H1 (cell line): Measurements from ENCODE around the gene TIMP1. TPM values are rescaled to one million over a fixed set of nuclear protein-coding genes. Genes with fewer than 3 reads are reported as not detected.

Experiments
- CTCF ChIA-PET: fragments of 300-600 bp; sonication (Branson Sonifier 250); formaldehyde crosslinking; loops from one replicate; lab custom pipeline; 2021; ENCODE audit not compliant: partially characterized antibody; lab: Charles Lee
- POLR2A ChIA-PET: fragments of 300-600 bp; sonication (Branson Sonifier 250); formaldehyde crosslinking; loops from one replicate; lab custom pipeline; 2021; ENCODE audit warnings: inconsistent platforms; ENCODE audit not compliant: partially characterized antibody; lab: Charles Lee
- DNase-seq, 2 experiments: peaks; one replicate each; pipeline versions ENCODE4 v3.0.0 to v3.0.0-alpha.2; 2010 to 2022; ENCODE audit warnings: low spot score in 2 of 2, low read depth in 1 of 2, mixed read lengths in 1 of 2
- FAIRE-seq: peaks from 2 replicates; lab custom pipeline; 2011; peaks lifted over from hg19 to GRCh38; lab: Jason Lieb, UNC
- H2AFZ ChIP-seq: 2 replicates; pipeline ENCODE4 v1.8.1; 2012; ENCODE audit warnings: low read length, inconsistent platforms
- H2AK5ac ChIP-seq: 2 replicates; pipeline ENCODE4 v1.6.1; 2013; ENCODE audit warnings: low read depth, low read length
- H2BK120ac ChIP-seq: replicated peaks from 2 replicates; pipeline ENCODE3; 2013; ENCODE audit warnings: low read depth, low read length, inconsistent platforms
- H2BK12ac ChIP-seq: 2 replicates; pipeline ENCODE4 v1.6.1; 2013; ENCODE audit warnings: low read depth, low read length
- H2BK15ac ChIP-seq: 2 replicates; pipeline ENCODE4 v1.6.1; 2013; ENCODE audit warnings: low read length
- H2BK20ac ChIP-seq: 2 replicates; pipeline ENCODE4 v1.6.1; 2013; ENCODE audit warnings: low read length
- H2BK5ac ChIP-seq: 2 replicates; pipeline ENCODE4 v1.6.1; 2013; ENCODE audit warnings: low read depth, low read length
- H3K14ac ChIP-seq: 2 replicates; pipeline ENCODE4 v1.6.1; 2013; ENCODE audit warnings: inconsistent platforms; ENCODE audit not compliant: insufficient read length
- H3K18ac ChIP-seq: 2 replicates; pipeline ENCODE4 v1.6.1; 2013; ENCODE audit warnings: low read length; ENCODE audit errors: extremely low read depth
- H3K23ac ChIP-seq: 2 replicates; pipeline ENCODE4 v1.6.1; 2013; ENCODE audit warnings: inconsistent platforms; ENCODE audit not compliant: insufficient read length
- H3K23me2 ChIP-seq: 2 replicates; pipeline ENCODE4 v1.6.1; 2013; ENCODE audit warnings: low read depth, low read length
- H3K27ac ChIP-seq: 2 replicates; pipeline ENCODE4 v1.6.1; 2011; ENCODE audit warnings: low read depth, low read length, inconsistent platforms
- H3K27me3 ChIP-seq, 4 experiments: replicated peaks in 1 of 4; 1 replicate in 1 of 4; 2 replicates in 3 of 4; pipeline versions ENCODE4 v1.6.1 to v1.8.1; 2011 to 2013; ENCODE audit warnings: low read length in 3 of 4, mild to moderate bottlenecking in 3 of 4, inconsistent platforms in 2 of 4, mixed read lengths in 2 of 4, moderate library complexity in 1 of 4; ENCODE audit not compliant: control insufficient read depth in 3 of 4, insufficient read depth in 3 of 4; ENCODE audit errors: extremely low read depth in 1 of 4
- H3K36me3 ChIP-seq, 4 experiments: 2 replicates each; pipeline versions ENCODE4 v1.6.1 to v1.8.1; 2011 to 2013; ENCODE audit warnings: mild to moderate bottlenecking in 4 of 4, low read length in 3 of 4, moderate library complexity in 2 of 4, control low read depth in 1 of 4, inconsistent platforms in 1 of 4; ENCODE audit not compliant: insufficient read depth in 4 of 4, control insufficient read depth in 2 of 4
- H3K4ac ChIP-seq: replicated peaks from 2 replicates; pipeline ENCODE3; 2013; ENCODE audit warnings: low read length, low read depth, mixed read lengths, inconsistent platforms; ENCODE audit not compliant: insufficient read length
- H3K4me1 ChIP-seq, 4 experiments: replicated peaks in 1 of 4; 1 replicate in 1 of 4; 2 replicates in 3 of 4; pipeline versions ENCODE4 v1.6.1 to v1.8.1; 2011 to 2013; ENCODE audit warnings: low read length in 3 of 4, inconsistent platforms in 2 of 4, mixed read lengths in 1 of 4; ENCODE audit not compliant: insufficient read depth in 4 of 4, control insufficient read depth in 3 of 4
- H3K4me2 ChIP-seq, 2 experiments: 2 replicates each; pipeline versions ENCODE4 v1.6.1 to v1.8.1; 2011 to 2013; ENCODE audit warnings: low read depth in 2 of 2, low read length in 2 of 2, control low read depth in 1 of 2, inconsistent platforms in 1 of 2, mild to moderate bottlenecking in 1 of 2; ENCODE audit not compliant: insufficient read depth in 1 of 2
- H3K4me3 ChIP-seq, 4 experiments: fragments of 200-600, 300-600 bp in 1 of 4; sonication (generic), shearing (Covaris generic), sonication (Bioruptor Twin) in 1 of 4; 2 replicates each; pipeline versions ENCODE4 v1.5.1 to v1.8.1; 2011 to 2016; ENCODE audit warnings: low read length in 4 of 4, low read depth in 3 of 4, control low read depth in 2 of 4, inconsistent platforms in 2 of 4, mild to moderate bottlenecking in 2 of 4, mixed read lengths in 1 of 4, moderate library complexity in 1 of 4; ENCODE audit not compliant: insufficient read depth in 2 of 4; ENCODE audit errors: extremely low read depth in 1 of 4
- H3K56ac ChIP-seq: replicated peaks from 2 replicates; pipeline ENCODE3; 2013; ENCODE audit warnings: low read depth, mild to moderate bottlenecking, mixed read lengths, low read length, inconsistent platforms; ENCODE audit not compliant: insufficient read length
- H3K79me1 ChIP-seq: 2 replicates; pipeline ENCODE4 v1.6.1; 2013; ENCODE audit warnings: low read depth, low read length, control low read depth
- H3K79me2 ChIP-seq, 2 experiments: 2 replicates each; pipeline versions ENCODE4 v1.6.1 to v1.8.1; 2012 to 2013; ENCODE audit warnings: low read length in 2 of 2, mild to moderate bottlenecking in 2 of 2, inconsistent platforms in 1 of 2; ENCODE audit not compliant: insufficient read depth in 2 of 2, control insufficient read depth in 1 of 2
- H3K9ac ChIP-seq, 4 experiments: replicated peaks in 1 of 4; 1 replicate in 1 of 4; 2 replicates in 3 of 4; pipeline versions ENCODE4 v1.6.1 to v1.8.1; 2011 to 2013; ENCODE audit warnings: low read depth in 3 of 4, low read length in 3 of 4, control low read depth in 2 of 4, mild to moderate bottlenecking in 2 of 4, moderate library complexity in 2 of 4, inconsistent platforms in 1 of 4; ENCODE audit errors: extremely low read depth in 1 of 4
- H3K9me3 ChIP-seq, 2 experiments: 2 replicates each; pipeline versions ENCODE4 v1.6.1 to v1.8.1; 2012 to 2013; ENCODE audit warnings: mild to moderate bottlenecking in 2 of 2, moderate library complexity in 2 of 2, control low read depth in 1 of 2, inconsistent platforms in 1 of 2, low read depth in 1 of 2, low read length in 1 of 2, mixed read lengths in 1 of 2; ENCODE audit not compliant: insufficient read depth in 2 of 2
- H4K20me1 ChIP-seq, 2 experiments: replicated peaks in 1 of 2; 2 replicates each; pipeline versions ENCODE3 to v1.8.1; 2011 to 2013; ENCODE audit warnings: inconsistent platforms in 2 of 2, low read length in 2 of 2, mild to moderate bottlenecking in 1 of 2; ENCODE audit not compliant: insufficient read depth in 2 of 2, control insufficient read depth in 1 of 2
- H4K5ac ChIP-seq: 2 replicates; pipeline ENCODE4 v1.6.1; 2013; ENCODE audit warnings: low read length, low read depth, mixed read lengths, inconsistent platforms; ENCODE audit not compliant: insufficient read length
- H4K8ac ChIP-seq: 2 replicates; pipeline ENCODE4 v1.8.0; 2013; ENCODE audit warnings: mild to moderate bottlenecking, moderate library complexity, low read length, inconsistent platforms; ENCODE audit not compliant: insufficient read depth; ENCODE audit errors: extremely low read depth
- H4K91ac ChIP-seq: replicated peaks from 2 replicates; pipeline ENCODE3; 2013; ENCODE audit warnings: low read length, mixed read lengths, inconsistent platforms; ENCODE audit not compliant: insufficient read length
- CTCF ChIP-seq, 3 experiments: IDR thresholded peaks; 1 replicate in 2 of 3; 2 replicates in 1 of 3; pipeline versions ENCODE4 v1.5.1 to v1.6.1; 2011; ENCODE audit warnings: low read length in 3 of 3, mild to moderate bottlenecking in 3 of 3, inconsistent platforms in 2 of 3, low read depth in 1 of 3, moderate library complexity in 1 of 3; ENCODE audit not compliant: insufficient read depth in 1 of 3; ENCODE audit errors: control extremely low read depth in 1 of 3
- FOSL1 ChIP-seq: IDR thresholded peaks from 2 replicates; pipeline ENCODE4 v1.6.1; 2011; ENCODE audit warnings: mild to moderate bottlenecking, low read depth, low read length, moderate library complexity; ENCODE audit not compliant: insufficient read depth
- KDM5A ChIP-seq: fragments of 200-600 bp; IDR thresholded peaks from 2 replicates; pipeline ENCODE4 v1.7.1; 2012; ENCODE audit warnings: mild to moderate bottlenecking, low read length, inconsistent platforms, mixed read lengths
- RAD21 ChIP-seq, 2 experiments: IDR thresholded peaks in 1 of 2; conservative IDR thresholded peaks in 1 of 2; 2 replicates each; pipeline ENCODE4 v1.6.1; 2011; ENCODE audit warnings: low read depth in 2 of 2, low read length in 2 of 2, improper control_type of control experiment in 1 of 2, inconsistent platforms in 1 of 2, mild to moderate bottlenecking in 1 of 2, moderate library complexity in 1 of 2
- SAP30 ChIP-seq: fragments of 300-600 bp; sonication (generic); IDR thresholded peaks from 2 replicates; pipeline ENCODE4 v1.7.1; 2012; ENCODE audit warnings: low read length, moderate library complexity, mild to moderate bottlenecking, inconsistent platforms; ENCODE audit not compliant: insufficient read depth, insufficient replicate concordance
- USF2 ChIP-seq: IDR thresholded peaks from 2 replicates; pipeline ENCODE4 v1.6.1; 2011; ENCODE audit warnings: low read length, improper control_type of control experiment
- whole genome bisulfite sequencing, 2 experiments: shearing (Covaris generic) in 1 of 2; methylation state at CpG; one replicate each; pipeline versions ENCODE4 v1.1.6 to v1.1.7; 2013 to 2015; ENCODE audit warnings: low lambda C conversion rate in 2 of 2, mixed read lengths in 2 of 2, inconsistent platforms in 1 of 2, low coverage in 1 of 2, missing lambda C conversion rate in 1 of 2; ENCODE audit not compliant: insufficient replicate concordance in 2 of 2, insufficient coverage in 1 of 2, insufficient read length in 1 of 2; ENCODE audit errors: extremely low coverage in 1 of 2, missing lambda C conversion rate in 1 of 2; 5-methylcytosine and 5-hydroxymethylcytosine counted together
- polyA plus RNA-seq, 7 experiments: library from polyadenylated mRNA; depleted of rRNA in 3 of 7; stranded (reverse) in 5 of 7; unstranded in 2 of 7; fragments of >200 nt in 5 of 7; fragments of 200-250 nt in 2 of 7; gene quantifications; 1 replicate in 5 of 7; 2 replicates in 1 of 7; 4 replicates in 1 of 7; pipeline versions ENCODE4 v1.2.1 to v1.2.3, GENCODE V29; 2011 to 2013; ENCODE audit warnings: missing spikeins in 2 of 7, mixed read lengths in 2 of 7
- total RNA-seq: library from RNA; stranded (reverse); fragmentation: NEBNext Ultra II Directional; extraction: Animal tissue kit (Norgen Biotek cat#: 25700); gene quantifications from 2 replicates; pipeline ENCODE4 v1.2.1, GENCODE V29; 2021

TIMP1 gene
- total and polyA plus RNA-seq, 2 of the 8 experiments (the other 6 are each of a cell fraction or from before 2014, with no cell fraction given), result 58.6 to 142 TPM

- no peaks in the 10 kb centered on the region for H3K4me1 ChIP-seq
- H2BK12ac ChIP-seq, result no peak overlapping the region
- 100% methylated on average over 4 of the region's 13 CpGs; no CpG with 5 or more reads in 1 of the 2 experiments for WGBS, 2 experiments
- H3K4me2 ChIP-seq, result no peak overlapping the region; a peak in 1 of 4 replicates
- no peak overlapping the region for H2BK20ac ChIP-seq
- H4K8ac ChIP-seq, result no peak overlapping the region
- H3K9ac ChIP-seq, result no peak overlapping the region
- DNase-seq (no peak), FAIRE-seq (peak; percentile 32)
- POLR2A ChIA-PET, result interaction anchor here (0.9 to 1.6 kb wide), 2 partner anchors 9 to 22 kb away, joined by 3 read pairs; no protein-coding TSS in a partner anchor
- CTCF ChIA-PET, result interaction anchor here (0.7 to 1.8 kb wide), 4 partner anchors 17 to 68 kb away, joined by 3 to 4 read pairs (median 4); no protein-coding TSS in a partner anchor
- H3K4ac ChIP-seq, result no peak overlapping the region
- H4K91ac ChIP-seq, result no peak overlapping the region
- H3K27me3 ChIP-seq, result no peaks in the 10 kb centered on the region
- no peak overlapping the region for H3K14ac ChIP-seq
- no peak overlapping the region for H3K4me3 ChIP-seq
- no peaks in the 10 kb centered on the region for H3K79me1 ChIP-seq
- no peak for TF ChIP-seq FOSL1
- no peak for TF ChIP-seq KDM5A
- TF ChIP-seq USF2, result no peak
- TF ChIP-seq RAD21 (IDR thresholded peaks at IDR 0.05 in 1 of 2, conservative IDR thresholded peaks at IDR 0.05 in 1 of 2; ENCODE audit: low read depth in 2 of 2, low read length in 2 of 2), result peak; percentile 57 to 63; a peak in 3 of 4 replicates
- no peak for TF ChIP-seq SAP30
- TF ChIP-seq CTCF (IDR thresholded peaks at IDR 0.05; ENCODE audit: control extremely low read depth in 1 of 3, insufficient read depth in 1 of 3, low read depth in 1 of 3, low read length in 3 of 3), result peak in 2 of 3 experiments; percentile 46 to 53; a peak in 2 of 4 replicates
- H4K5ac ChIP-seq, result no peak overlapping the region
- peaks cover 4 to 35% (median 18%) of the 10 kb centered on the region in 4 experiments; a peak in 7 of 8 replicates for H3K36me3 ChIP-seq
- no peak overlapping the region for H2BK15ac ChIP-seq
- peaks cover 0 to 2% of the 10 kb centered on the region in 2 experiments for H4K20me1 ChIP-seq
- H3K18ac ChIP-seq, result no peak overlapping the region
- no peak overlapping the region for H2AFZ ChIP-seq
- H3K23ac ChIP-seq, result no peak overlapping the region
- H3K79me2 ChIP-seq, result peaks cover 0 to 7% of the 10 kb centered on the region in 2 experiments; a peak in 1 of 4 replicates
- H3K23me2 ChIP-seq, result peaks cover 5% of the 10 kb centered on the region
- no peak overlapping the region for H2BK5ac ChIP-seq
- no peak overlapping the region for H3K27ac ChIP-seq
- no peak overlapping the region for H2AK5ac ChIP-seq
- no peak overlapping the region for H3K56ac ChIP-seq
- H2BK120ac ChIP-seq, result no peak overlapping the region
- no peaks in the 10 kb centered on the region for H3K9me3 ChIP-seq
Measured at GRCh38 chrX:47562615-47563243, 19.5 kb upstream of the TIMP1 start.
